HG03575 (cell line): ENCODE results near the gene KRT75.
"Not testable (repeated sequence)": the region's sequence is repeated elsewhere in the genome, so short reads cannot be mapped to it uniquely, and the experiment has no call there.

ENCODE experiments used
- ATAC-seq: cut with Tn5 transposase; IDR thresholded peaks from one replicate; pipeline ENCODE4 v1.9.1; 2021; ENCODE audit not compliant: unreplicated experiment, insufficient number of reproducible peaks, low FRiP score; ENCODE audit errors: extremely low read depth

The KRT75 gene

GRCh38 chr12:52423035-52423434, 11.1 kb downstream of the KRT75 start:
- no peak for ATAC-seq

- no peak for ATAC-seq
Observed at GRCh38 chr12:52419656-52420055, 14.5 kb downstream of the KRT75 start.

DNA sequence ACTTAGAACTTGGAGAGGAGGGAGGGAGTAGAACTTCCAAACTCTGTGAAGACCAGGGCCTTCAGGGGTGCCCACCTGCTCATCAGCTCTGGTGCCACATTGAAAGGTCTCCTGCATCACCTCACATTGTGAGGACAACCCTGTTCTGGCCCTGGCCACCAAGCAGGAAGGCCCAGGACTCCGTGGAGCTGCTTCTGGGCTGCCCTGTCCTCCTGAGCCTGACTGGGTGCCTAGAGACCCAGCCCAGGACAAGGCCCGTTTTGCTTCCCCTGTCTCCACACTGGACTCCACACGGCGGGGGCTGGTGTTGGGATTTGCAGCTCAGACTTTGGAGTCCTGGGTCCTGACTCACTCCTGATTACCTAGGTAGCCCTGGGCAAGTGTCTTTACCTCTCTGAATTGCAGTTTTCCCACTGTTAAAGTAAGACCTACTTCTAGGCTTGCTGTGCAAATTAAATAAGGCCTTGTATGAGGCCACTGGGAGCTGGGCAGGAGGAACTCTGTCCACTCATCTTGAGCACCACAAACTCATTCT, 15.5 kb downstream of the KRT75 start:
- no peak for ATAC-seq

DNA sequence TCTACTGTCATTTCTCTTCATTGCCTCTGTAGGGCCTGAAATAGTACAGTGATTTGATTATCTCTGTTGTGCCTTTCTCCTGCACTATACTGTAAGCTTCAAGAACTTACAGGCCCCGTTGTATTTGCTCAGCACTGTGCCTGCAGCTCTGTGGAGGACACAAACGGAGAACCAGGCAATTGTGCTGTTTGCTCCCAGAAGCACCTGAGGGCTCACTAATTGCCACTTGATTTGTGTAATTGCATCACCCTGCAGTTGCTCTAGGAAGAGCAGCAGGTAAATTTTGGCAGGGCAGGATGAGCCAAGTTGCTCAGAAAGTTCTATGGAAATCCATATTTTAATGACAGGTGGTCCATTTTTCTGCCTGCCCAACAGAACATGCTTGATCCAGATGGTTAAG, 16.4 kb downstream of the KRT75 start:
- no peak for ATAC-seq

- ATAC-seq, result no peak
Observed at GRCh38 chr12:52416795-52417194, 17.4 kb downstream of the KRT75 start.

DNA sequence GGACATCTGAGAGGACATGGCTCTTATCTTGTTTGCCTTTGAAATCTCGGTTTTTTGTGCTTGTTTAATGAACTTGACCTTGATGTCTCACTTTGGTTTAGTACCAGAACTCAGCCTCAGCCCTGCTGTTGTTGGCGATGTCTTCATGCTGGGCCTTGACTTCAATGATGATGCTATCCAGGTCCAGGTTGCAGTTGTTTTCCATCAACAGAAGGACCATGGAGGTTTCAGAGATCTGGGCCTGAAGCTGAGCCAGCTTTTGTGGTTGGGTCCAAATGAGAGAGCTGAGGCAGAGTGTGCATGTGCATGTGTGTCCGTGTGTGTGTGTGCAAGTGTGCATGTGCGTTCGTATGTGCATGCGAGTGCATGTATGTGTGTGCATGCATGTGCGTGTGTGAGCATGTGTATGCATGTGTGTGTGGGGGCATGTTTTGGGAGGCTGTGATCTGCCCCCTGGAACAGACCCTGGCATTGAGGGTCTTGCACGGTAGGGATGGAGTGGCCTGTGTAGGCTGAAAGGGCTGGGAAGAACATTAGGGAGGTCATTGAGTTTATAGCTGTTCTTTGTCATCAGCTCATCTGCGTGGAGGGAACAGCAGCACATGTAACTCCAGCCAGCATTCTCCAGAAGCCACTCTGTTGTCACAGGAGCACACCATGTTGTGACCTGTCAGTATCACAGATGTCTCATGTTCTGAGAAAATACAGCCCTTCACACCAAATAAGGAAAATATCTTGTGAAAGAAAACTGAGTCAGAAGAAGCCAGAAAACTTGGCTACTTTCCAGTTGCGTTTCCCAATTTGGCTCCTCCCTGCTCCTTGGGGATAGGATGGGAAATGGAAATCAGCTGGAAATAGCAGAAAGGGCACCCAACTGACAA, 18.1 kb downstream of the KRT75 start:
- no peak for ATAC-seq

- ATAC-seq, result no peak
Observed at GRCh38 chr12:52414936-52415335, 19.2 kb downstream of the KRT75 start.

DNA sequence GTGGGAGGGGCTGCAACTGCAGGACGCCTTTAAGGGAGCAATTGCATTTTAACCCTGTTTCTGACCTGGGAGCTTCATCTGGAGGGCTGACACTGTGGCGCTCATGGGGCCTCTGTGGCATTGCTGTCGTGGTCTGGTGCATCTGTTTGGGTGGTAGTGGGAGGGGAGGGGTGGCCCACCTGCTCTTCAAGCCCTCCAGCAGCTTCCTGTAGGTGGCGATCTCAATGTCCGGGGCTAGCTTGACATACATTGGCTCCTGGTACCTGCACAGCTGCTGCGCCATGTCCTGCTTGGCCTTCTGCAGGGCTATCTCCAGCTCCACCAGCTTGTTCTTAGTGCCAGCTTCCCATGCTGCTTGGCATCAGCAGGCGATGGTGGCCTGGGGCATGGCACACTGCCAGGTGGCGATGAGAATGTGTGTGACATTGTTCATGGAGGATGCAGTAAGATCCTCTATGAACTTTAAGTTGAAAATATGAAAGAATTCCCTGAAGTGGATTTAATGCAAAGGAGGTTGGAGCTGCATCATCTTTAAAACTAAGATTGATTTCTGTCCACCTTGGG, 20.3 kb downstream of the KRT75 start:
- ATAC-seq, result no peak

GRCh38 chr12:52413202-52413601, 21.0 kb downstream of the KRT75 start:
- ATAC-seq, result no peak

- no peak for ATAC-seq
Observed at GRCh38 chr12:52411815-52412214, 22.4 kb downstream of the KRT75 start.

GRCh38 chr12:52410589-52411248, 23.5 kb downstream of the KRT75 start:
- ATAC-seq, result not testable (repeated sequence)

GRCh38 chr12:52407918-52408317, 26.3 kb downstream of the KRT75 start:
- no peak for ATAC-seq

DNA sequence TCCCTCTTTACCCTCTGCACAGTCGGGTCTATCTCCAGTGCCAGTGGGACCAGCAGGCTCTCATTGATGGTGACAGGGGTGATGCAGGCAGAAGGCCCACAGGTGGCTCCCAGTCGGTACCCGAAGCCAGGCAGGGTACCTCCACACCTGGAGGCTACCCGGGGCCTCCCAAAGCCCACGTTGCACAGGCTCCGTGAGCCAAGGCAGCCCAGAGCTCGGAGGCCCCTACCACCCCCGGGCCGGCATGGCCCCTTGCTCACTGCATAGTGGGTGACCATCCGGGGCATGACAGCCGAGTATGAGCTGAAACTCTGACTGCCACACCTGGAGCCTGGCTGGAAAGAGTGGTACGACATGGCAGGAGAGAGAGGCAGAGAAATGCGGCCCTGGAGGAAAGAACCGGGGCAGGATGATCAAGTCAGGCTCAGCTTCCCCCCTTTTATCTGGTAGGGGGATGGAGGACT, 28.2 kb downstream of the KRT75 start, which contains the start of gene KRT82:
Gene KRT82 (minus strand): TSS at position 414 of the 464 bp plus-strand sequence. CDS start 58 bp downstream, at position 356.
- ATAC-seq, result no peak

DNA sequence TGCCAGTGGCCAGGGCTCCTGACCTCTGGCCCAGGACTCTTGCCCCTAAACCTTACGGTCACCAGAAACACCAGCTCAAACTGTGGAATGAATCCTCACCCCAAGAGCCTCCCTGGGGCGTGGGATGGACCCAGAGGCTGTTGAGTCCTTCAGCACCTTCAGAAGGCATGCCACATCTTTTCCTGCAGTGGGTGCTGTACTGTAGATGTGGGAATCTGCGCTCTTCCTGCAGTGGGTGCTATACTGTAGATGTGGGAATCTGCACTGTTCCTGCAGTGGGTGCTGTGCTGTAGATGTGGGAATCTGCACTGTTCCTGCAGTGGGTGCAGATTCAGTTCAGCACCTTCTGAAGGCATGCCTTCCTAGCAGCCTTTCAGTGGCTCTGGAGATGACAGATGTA, 29.2 kb downstream of the KRT75 start:
- ATAC-seq, result no peak

- no peak for ATAC-seq
Observed at GRCh38 chr12:52403561-52403960, 30.6 kb downstream of the KRT75 start.

- ATAC-seq, result no peak
Observed at GRCh38 chr12:52402873-52403540, 31.2 kb downstream of the KRT75 start.

GRCh38 chr12:52402377-52402776, 31.8 kb downstream of the KRT75 start:
- ATAC-seq, result no peak

GRCh38 chr12:52401926-52402325, 32.2 kb downstream of the KRT75 start:
- ATAC-seq, result no peak

- ATAC-seq, result no peak
Observed at GRCh38 chr12:52401526-52401925, 32.6 kb downstream of the KRT75 start.
